Measurements from ENCODE around the gene CES3. TPM values are rescaled to one million over a fixed set of nuclear protein-coding genes. Genes with fewer than 3 reads are reported as not detected.
"Not testable (repeated sequence)": the region's sequence is repeated elsewhere in the genome, so short reads cannot be mapped to it uniquely, and the experiment has no call there.

Gene CES3
- total RNA-seq, 1 experiment from 2014 or later = 4.9 TPM

- in situ Hi-C loops (cut with HindIII; ENCODE audit: low sequenced_read_pairs) = no loop called here
- no peak for DNase-seq (ENCODE audit: low spot score)
These were observed 18.1 kb upstream of the CES3 start for GRCh38 chr16:66942981-66943380.

DNA sequence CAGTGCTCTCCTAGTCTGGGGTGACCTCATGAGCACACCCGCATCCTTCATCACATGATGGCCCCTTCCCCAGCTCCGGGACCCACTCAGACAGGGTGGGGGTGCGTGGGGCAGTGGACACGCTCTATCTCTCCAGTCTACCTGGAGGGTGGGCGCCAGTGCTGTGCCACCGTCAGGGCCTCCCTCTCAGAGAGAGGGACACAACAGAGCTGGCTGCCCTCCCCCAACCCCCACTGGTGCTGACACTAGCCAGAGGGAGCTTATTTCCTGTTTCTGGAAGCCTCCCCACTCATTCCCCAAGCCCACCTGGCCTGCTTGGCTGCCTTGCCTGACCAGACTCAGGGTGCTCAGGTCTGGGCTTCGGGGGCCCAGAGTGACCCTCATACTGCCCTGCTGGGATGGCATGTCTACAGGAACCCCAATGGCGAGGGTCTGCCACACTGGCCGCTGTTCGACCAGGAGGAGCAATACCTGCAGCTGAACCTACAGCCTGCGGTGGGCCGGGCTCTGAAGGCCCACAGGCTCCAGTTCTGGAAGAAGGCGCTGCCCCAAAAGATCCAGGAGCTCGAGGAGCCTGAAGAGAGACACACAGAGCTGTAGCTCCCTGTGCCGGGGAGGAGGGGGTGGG is 17.5 kb upstream of the CES3 start:
- DNase-seq (ENCODE audit: low spot score) = no peak
- in situ Hi-C loops (cut with HindIII; ENCODE audit: low sequenced_read_pairs) = no loop called here

GRCh38 chr16:66944054-66944441 is 17.0 kb upstream of the CES3 start:
- in situ Hi-C loops (cut with HindIII; ENCODE audit: low sequenced_read_pairs) = no loop called here
- DNase-seq (ENCODE audit: low spot score) = no peak

DNA sequence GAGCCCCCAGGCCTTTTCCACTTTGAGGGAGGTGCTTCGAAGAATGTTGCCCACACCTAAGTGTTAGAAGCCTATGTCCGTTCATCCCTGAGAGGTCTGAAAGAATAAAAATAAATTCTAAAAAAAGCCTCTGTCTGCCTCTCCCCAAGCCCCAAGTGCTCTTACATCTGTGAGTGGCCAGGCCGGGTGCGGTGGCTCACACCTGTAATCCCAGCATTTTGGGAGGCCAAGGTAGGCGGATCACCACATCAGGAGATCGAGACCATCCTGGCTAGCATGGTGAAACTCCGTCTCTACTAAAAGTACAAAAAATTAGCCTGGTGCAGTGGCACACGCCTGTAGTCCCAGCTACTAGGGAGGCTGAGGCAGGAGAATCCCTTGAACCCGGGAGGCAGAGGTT is 16.1 kb upstream of the CES3 start:
- in situ Hi-C loops (cut with HindIII; ENCODE audit: low sequenced_read_pairs); DNase-seq (ENCODE audit: low spot score): not testable (repeated sequence)

DNA sequence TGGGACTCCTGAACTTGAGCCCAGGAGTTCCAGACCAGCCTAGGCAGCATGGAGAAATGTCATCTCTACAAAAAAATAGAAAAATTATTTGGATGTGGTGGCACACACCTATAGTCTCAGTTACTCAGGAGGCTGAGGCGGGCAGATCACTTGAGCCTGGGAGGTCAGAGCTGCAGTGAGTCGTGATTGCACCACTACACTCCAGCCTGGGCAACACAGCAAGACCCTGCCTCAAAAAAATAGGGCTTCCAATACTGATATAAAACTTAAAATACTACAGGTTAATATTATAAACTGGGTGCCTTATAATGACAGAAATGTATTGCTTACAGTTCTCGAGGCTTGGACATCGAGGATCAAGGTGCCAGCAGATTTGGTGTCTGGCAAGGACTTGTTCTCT is 15.1 kb upstream of the CES3 start:
- in situ Hi-C loops (cut with HindIII; ENCODE audit: low sequenced_read_pairs) = no loop called here
- no peak for DNase-seq (ENCODE audit: low spot score)

- in situ Hi-C loops (cut with HindIII; ENCODE audit: low sequenced_read_pairs) = no loop called here
- no peak for DNase-seq (ENCODE audit: low spot score)
These were observed 14.5 kb upstream of the CES3 start for GRCh38 chr16:66946541-66946940.

DNA sequence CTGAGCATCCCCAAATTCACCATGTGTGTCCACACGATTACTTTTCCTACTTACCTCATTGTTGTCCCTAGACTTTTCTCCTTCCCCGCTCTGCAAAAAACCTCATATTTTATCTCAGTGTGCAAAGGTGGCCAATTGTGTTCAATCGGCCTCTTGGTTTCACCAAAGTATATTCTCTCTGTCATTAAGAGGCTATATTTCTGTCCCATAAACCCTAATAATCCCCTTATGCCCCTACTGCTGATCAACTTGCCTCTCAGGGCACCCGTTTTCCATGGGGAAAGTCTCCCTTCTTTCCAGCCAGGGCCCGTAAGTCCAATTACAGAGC is 14.1 kb upstream of the CES3 start:
- in situ Hi-C loops (cut with HindIII; ENCODE audit: low sequenced_read_pairs) = no loop called here
- DNase-seq (ENCODE audit: low spot score) = no peak

DNA sequence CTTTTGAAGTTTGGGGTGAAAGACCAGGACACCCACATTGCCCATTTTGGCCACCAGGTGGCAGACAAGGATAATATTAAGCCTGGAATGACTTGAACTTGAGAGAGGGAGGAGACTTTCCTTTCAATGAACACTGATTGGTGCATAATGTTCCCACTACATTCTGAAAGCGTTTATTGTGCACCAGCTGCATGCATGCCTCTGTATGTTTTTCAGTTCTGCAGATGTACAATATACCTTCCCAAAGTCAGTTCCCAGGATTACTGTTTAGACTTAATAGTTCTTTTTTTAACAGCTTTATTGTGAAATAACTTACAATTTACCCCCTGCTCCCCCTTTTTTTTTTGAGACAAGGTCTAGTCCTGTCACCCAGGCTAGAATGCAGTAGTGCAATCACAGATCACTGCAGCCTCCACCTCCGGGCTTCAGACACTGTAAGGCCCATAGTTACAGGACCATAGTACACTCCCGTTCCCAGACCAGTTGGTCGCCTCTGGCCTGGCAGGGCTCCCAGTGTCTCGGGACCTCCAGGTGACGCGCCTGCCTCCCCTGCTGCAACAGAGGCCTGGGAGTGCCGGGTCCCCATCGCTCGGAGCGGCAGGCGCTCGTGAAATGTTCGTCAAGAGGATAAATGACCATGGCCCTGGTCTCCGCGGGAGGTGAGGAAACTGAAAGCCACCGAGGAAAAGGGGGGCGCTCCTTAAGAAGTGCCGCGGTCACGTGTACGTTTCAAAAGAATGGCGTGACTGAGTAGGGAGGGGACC is 13.6 kb upstream of the CES3 start:
- in situ Hi-C loops (cut with HindIII; ENCODE audit: low sequenced_read_pairs) = no loop called here
- DNase-seq (ENCODE audit: low spot score) = peak; percentile 92

DNA sequence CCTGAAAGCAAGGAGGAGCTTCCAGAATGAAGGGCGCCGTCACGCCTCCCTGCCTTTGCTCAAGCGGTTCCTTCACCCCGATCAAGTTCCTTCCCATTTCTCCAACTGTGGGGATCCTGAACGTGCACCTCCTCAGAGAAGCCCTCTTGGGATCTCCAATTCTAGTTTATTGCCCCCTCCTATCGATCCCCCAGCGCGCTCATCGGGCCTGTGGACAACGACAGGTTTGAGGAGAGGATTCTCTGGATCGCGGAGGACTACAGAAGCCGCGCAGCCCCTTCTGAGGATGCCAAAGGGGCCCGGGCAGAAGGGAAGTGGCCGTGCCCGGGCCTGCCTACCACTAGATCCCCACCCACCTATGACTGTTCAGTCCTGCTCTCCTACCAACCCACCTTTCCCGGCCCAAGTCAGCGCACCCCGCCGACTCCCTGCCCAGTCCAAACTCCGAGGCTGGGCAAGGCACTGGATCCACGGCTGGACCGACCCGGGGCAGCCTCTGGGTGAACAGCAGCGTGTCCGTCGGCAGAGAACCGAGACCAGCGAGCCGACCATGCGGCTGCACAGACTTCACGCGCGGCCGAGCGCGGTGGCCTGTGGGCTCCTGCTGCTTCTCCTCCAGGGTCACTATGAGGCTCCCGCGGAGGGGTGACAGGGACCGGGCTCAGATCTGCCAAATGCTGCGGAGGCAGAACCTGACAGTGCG is 12.8 kb upstream of the CES3 start:
- in situ Hi-C loops (cut with HindIII; ENCODE audit: low sequenced_read_pairs) = no loop called here
- peak; percentile 18 for DNase-seq (ENCODE audit: low spot score)

- in situ Hi-C loops (cut with HindIII; ENCODE audit: low sequenced_read_pairs) = no loop called here
- no peak for DNase-seq (ENCODE audit: low spot score)
These were observed 12.2 kb upstream of the CES3 start for GRCh38 chr16:66948837-66949225.

DNA sequence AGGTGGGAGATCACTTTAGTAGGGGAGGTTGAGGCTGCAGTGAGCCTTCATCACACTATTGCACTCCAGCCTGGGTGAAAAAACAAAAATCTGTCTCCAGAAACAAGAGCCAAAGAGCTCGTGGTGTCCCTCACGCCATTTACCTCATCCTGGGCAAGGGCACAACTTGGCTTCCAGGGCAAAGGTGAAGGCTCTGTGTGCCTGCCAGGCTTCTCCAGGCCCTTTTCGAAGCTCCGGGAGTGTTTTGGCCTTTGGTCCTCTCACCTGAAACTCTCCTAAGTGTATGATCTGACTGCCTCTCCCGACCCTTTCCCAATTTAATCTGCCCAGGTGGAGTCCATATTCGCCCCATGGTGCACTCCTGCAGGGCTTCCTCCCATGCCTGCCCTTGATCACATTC is 11.6 kb upstream of the CES3 start:
- in situ Hi-C loops (cut with HindIII; ENCODE audit: low sequenced_read_pairs) = no loop called here
- no peak for DNase-seq (ENCODE audit: low spot score)

DNA sequence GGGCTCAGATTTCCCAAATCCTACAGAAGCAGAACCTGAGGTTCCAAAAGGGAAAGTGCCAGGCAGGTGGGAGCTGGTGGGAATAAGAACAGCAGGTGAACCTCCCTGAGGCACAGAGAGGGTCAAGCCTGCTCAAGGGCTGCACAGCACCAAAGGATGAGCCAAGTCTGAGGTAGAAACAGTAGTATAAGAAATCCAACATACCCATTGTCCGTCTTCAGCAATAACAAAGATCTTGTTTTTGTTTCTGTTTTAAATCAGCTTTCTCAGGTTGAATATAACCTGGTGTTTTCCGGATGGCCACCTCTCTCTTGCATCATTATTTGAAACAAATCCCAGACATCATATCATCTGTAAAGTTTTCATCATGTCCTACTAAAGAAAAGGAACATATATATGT is 10.6 kb upstream of the CES3 start:
- DNase-seq (ENCODE audit: low spot score) = no peak
- in situ Hi-C loops (cut with HindIII; ENCODE audit: low sequenced_read_pairs) = no loop called here

DNA sequence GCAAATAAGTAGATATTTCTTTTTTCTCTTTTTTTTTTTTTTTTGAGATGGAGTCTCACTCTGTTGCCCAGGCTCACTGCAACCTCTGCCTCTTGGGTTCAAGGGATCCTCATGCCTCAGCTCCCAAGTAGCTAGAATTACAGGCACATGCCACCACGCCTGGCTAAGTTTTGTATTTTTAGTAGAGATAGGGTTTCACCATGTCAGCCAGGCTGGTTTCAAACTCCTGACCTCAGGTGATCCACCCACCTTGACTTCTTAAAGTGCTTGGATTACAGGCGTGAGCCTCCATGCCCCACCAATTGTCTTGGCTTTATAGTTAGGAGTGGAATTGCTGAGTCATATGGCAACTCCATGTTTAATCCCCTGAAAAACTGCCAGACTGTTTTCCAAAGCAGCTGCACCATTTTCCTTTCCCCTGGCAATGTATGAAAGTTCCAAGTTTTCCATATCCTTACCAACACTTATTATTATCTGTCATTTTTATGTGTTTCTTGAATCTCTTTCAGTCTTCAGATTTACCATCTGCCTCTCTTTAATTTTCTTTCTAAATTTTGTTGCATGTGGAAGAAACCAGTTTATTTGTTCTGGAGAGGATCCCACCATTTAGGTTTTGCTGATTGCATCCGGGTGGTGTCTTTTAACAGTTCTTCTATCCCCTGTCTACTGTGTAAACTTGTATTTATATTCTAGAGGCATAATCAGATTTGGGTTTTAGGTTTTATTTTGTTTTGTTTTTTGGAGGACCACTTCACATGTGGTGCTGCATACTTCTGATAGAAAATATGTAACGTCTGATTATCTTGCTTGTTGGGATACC is 9.9 kb upstream of the CES3 start:
- in situ Hi-C loops (cut with HindIII; ENCODE audit: low sequenced_read_pairs) = no loop called here
- no peak for DNase-seq (ENCODE audit: low spot score)

- in situ Hi-C loops (cut with HindIII; ENCODE audit: low sequenced_read_pairs) = no loop called here
- DNase-seq (ENCODE audit: low spot score) = no peak
These were observed 8.5 kb upstream of the CES3 start for GRCh38 chr16:66952430-66953110.

- DNase-seq (ENCODE audit: low spot score) = no peak
- in situ Hi-C loops (cut with HindIII; ENCODE audit: low sequenced_read_pairs) = no loop called here
These were observed 7.5 kb upstream of the CES3 start for GRCh38 chr16:66953462-66954096.

DNA sequence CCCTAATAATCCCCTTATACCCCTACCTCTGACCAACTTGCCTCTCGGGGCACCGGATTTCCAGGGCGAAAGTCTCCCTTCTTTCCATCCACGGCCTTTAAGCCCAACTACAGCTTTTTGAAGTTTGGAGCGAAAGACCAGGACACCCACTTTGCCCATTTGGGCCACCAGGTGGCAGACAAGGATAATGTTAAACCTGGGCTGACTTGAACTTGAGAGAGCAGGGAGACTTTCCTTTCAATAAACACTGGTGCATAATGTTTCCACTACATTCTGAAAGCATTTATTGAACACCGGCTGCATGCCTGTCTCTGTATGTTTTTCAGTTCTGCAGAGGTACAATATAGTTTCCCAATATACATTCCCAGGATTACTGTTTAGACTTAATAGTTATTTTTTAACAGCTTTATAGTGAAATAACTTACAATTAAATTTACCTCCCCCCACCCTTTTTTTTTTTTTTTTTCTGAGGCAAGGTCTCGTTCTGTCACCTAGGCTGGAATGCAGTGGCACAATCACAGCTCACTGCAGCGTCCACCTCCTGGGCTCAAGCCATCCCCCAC is 6.9 kb upstream of the CES3 start:
- in situ Hi-C loops (cut with HindIII; ENCODE audit: low sequenced_read_pairs) = no loop called here
- peak; percentile 88 for DNase-seq (ENCODE audit: low spot score)

- in situ Hi-C loops (cut with HindIII; ENCODE audit: low sequenced_read_pairs); DNase-seq (ENCODE audit: low spot score): not testable (repeated sequence)
These were observed 5.5 kb upstream of the CES3 start for GRCh38 chr16:66955363-66956153.

GRCh38 chr16:66956154-66956457 is 5.0 kb upstream of the CES3 start:
- in situ Hi-C loops (cut with HindIII; ENCODE audit: low sequenced_read_pairs); DNase-seq (ENCODE audit: low spot score): not testable (repeated sequence)

Data from G401 (cell line).